Rectal smooth muscle tissue (tissue), 1 donor: ENCODE measurements around the gene CCDC182.

Experiments
- H3K27ac ChIP-seq: one replicate; pipeline ENCODE4 v1.7.0; 2013; ENCODE audit warnings: low read depth, low read length, inconsistent platforms
- H3K27me3 ChIP-seq: one replicate; pipeline ENCODE4 v1.7.0; 2013; ENCODE audit warnings: low read length; ENCODE audit not compliant: control insufficient read depth, insufficient read depth
- H3K36me3 ChIP-seq: one replicate; pipeline ENCODE4 v1.7.0; 2013; ENCODE audit warnings: low read length; ENCODE audit not compliant: control insufficient read depth, insufficient read depth
- H3K4me1 ChIP-seq: one replicate; pipeline ENCODE4 v1.7.0; 2013; ENCODE audit warnings: low read length; ENCODE audit not compliant: control insufficient read depth, insufficient read depth
- H3K4me3 ChIP-seq: one replicate; pipeline ENCODE4 v1.7.0; 2013; ENCODE audit warnings: low read length
- H3K9ac ChIP-seq: one replicate; pipeline ENCODE4 v1.7.0; 2013; ENCODE audit warnings: low read length

The CCDC182 gene

GRCh38 chr17:57774872-57775271 lies 29.8 kb upstream of the CCDC182 start:
- Histone ChIP-seq H3K36me3 (no peaks in the 10 kb centered on the region), H3K4me1 (no peaks in the 10 kb centered on the region), H3K4me3 (no peak overlapping the region), H3K27me3 (no peaks in the 10 kb centered on the region), H3K27ac (no peak overlapping the region), H3K9ac (no peak overlapping the region)

- no peak overlapping the region for H3K9ac ChIP-seq
- H3K27me3 ChIP-seq, result no peaks in the 10 kb centered on the region
- no peak overlapping the region for H3K27ac ChIP-seq
- H3K4me1 ChIP-seq, result no peaks in the 10 kb centered on the region
- no peaks in the 10 kb centered on the region for H3K36me3 ChIP-seq
- H3K4me3 ChIP-seq, result no peak overlapping the region
Measured at GRCh38 chr17:57773557-57773956, 28.5 kb upstream of the CCDC182 start.

GRCh38 chr17:57772774-57773173 lies 27.7 kb upstream of the CCDC182 start:
- Histone ChIP-seq H3K4me3 (no peak overlapping the region), H3K9ac (no peak overlapping the region)

GRCh38 chr17:57767561-57767960 lies 22.5 kb upstream of the CCDC182 start:
- H3K36me3 ChIP-seq, result no peaks in the 10 kb centered on the region
- H3K4me1 ChIP-seq, result no peaks in the 10 kb centered on the region
- H3K4me3 ChIP-seq, result no peak overlapping the region
- H3K9ac ChIP-seq, result no peak overlapping the region
- no peak overlapping the region for H3K27ac ChIP-seq
- no peaks in the 10 kb centered on the region for H3K27me3 ChIP-seq

More at GRCh38 chr17:57772774-57773173, 27.7 kb upstream of the CCDC182 start:
- H3K27me3 ChIP-seq, result no peaks in the 10 kb centered on the region
- H3K4me1 ChIP-seq, result no peaks in the 10 kb centered on the region
- no peaks in the 10 kb centered on the region for H3K36me3 ChIP-seq
- H3K27ac ChIP-seq, result no peak overlapping the region

- H3K4me3 ChIP-seq, result no peak overlapping the region
- no peak overlapping the region for H3K27ac ChIP-seq
- no peaks in the 10 kb centered on the region for H3K36me3 ChIP-seq
- H3K9ac ChIP-seq, result no peak overlapping the region
- peaks cover 5% of the 10 kb centered on the region for H3K27me3 ChIP-seq
- H3K4me1 ChIP-seq, result no peaks in the 10 kb centered on the region
Measured at GRCh38 chr17:57766318-57766943, 21.3 kb upstream of the CCDC182 start.

- Histone ChIP-seq H3K9ac (no peak overlapping the region), H3K27me3 (peaks cover 5% of the 10 kb centered on the region), H3K4me3 (no peak overlapping the region), H3K27ac (no peak overlapping the region), H3K36me3 (no peaks in the 10 kb centered on the region), H3K4me1 (no peaks in the 10 kb centered on the region)
Measured at GRCh38 chr17:57762452-57763395, 17.6 kb upstream of the CCDC182 start.

GRCh38 chr17:57761887-57762286 lies 16.8 kb upstream of the CCDC182 start:
- no peaks in the 10 kb centered on the region for H3K4me1 ChIP-seq
- H3K27me3 ChIP-seq, result peaks cover 5% of the 10 kb centered on the region
- no peak overlapping the region for H3K27ac ChIP-seq
- H3K9ac ChIP-seq, result no peak overlapping the region
- no peaks in the 10 kb centered on the region for H3K36me3 ChIP-seq
- H3K4me3 ChIP-seq, result no peak overlapping the region

GRCh38 chr17:57760046-57760445 lies 14.9 kb upstream of the CCDC182 start:
- Histone ChIP-seq H3K4me1 (no peaks in the 10 kb centered on the region), H3K27me3 (peaks cover 5% of the 10 kb centered on the region), H3K27ac (no peak overlapping the region), H3K9ac (no peak overlapping the region), H3K36me3 (no peaks in the 10 kb centered on the region), H3K4me3 (no peak overlapping the region)

- H3K36me3 ChIP-seq, result no peaks in the 10 kb centered on the region
- no peak overlapping the region for H3K4me3 ChIP-seq
- H3K27me3 ChIP-seq, result peaks cover 5% of the 10 kb centered on the region
- H3K9ac ChIP-seq, result no peak overlapping the region
- no peak overlapping the region for H3K27ac ChIP-seq
- H3K4me1 ChIP-seq, result no peaks in the 10 kb centered on the region
Measured at GRCh38 chr17:57758654-57759053, 13.6 kb upstream of the CCDC182 start.

- no peaks in the 10 kb centered on the region for H3K36me3 ChIP-seq
- no peak overlapping the region for H3K9ac ChIP-seq
- H3K27me3 ChIP-seq, result peaks cover 5% of the 10 kb centered on the region
- H3K27ac ChIP-seq, result no peak overlapping the region
- H3K4me3 ChIP-seq, result no peak overlapping the region
- no peaks in the 10 kb centered on the region for H3K4me1 ChIP-seq
Measured at GRCh38 chr17:57757735-57758134, 12.6 kb upstream of the CCDC182 start.

GRCh38 chr17:57756951-57757350 lies 11.9 kb upstream of the CCDC182 start:
- H3K4me1 ChIP-seq, result no peaks in the 10 kb centered on the region
- H3K27me3 ChIP-seq, result peaks cover 4% of the 10 kb centered on the region
- no peaks in the 10 kb centered on the region for H3K36me3 ChIP-seq
- no peak overlapping the region for H3K27ac ChIP-seq
- H3K9ac ChIP-seq, result no peak overlapping the region
- H3K4me3 ChIP-seq, result no peak overlapping the region

GRCh38 chr17:57755480-57756070 lies 10.5 kb upstream of the CCDC182 start:
- no peaks in the 10 kb centered on the region for H3K27me3 ChIP-seq
- H3K27ac ChIP-seq, result no peak overlapping the region
- H3K9ac ChIP-seq, result no peak overlapping the region
- H3K4me1 ChIP-seq, result no peaks in the 10 kb centered on the region
- H3K36me3 ChIP-seq, result no peaks in the 10 kb centered on the region
- H3K4me3 ChIP-seq, result no peak overlapping the region
